ENCODE data around the gene RIMBP2.

Gene RIMBP2

GRCh38 chr12:130480887-130481286 is 235.2 kb downstream of the RIMBP2 start:
- H3K27ac Mint-ChIP-seq, result no peak overlapping the region
- no peaks in the 10 kb centered on the region for H3K9me3 Mint-ChIP-seq
- ATAC-seq, result peak; percentile 54

GRCh38 chr12:130480231-130480630 is 235.9 kb downstream of the RIMBP2 start:
- no peaks in the 10 kb centered on the region for H3K4me1 Mint-ChIP-seq
- ATAC-seq, result no peak
- no peak overlapping the region for H3K27ac Mint-ChIP-seq
- peaks cover 9% of the 10 kb centered on the region for H3K27me3 Mint-ChIP-seq
- H3K36me3 Mint-ChIP-seq, result no peaks in the 10 kb centered on the region
- no peaks in the 10 kb centered on the region for H3K9me3 Mint-ChIP-seq
- no peak overlapping the region for H3K4me3 Mint-ChIP-seq

More at GRCh38 chr12:130480887-130481286, 235.2 kb downstream of the RIMBP2 start:
- H3K4me1 Mint-ChIP-seq, result no peaks in the 10 kb centered on the region
- H3K36me3 Mint-ChIP-seq, result no peaks in the 10 kb centered on the region
- H3K4me3 Mint-ChIP-seq, result no peak overlapping the region
- peaks cover 9% of the 10 kb centered on the region for H3K27me3 Mint-ChIP-seq

DNA sequence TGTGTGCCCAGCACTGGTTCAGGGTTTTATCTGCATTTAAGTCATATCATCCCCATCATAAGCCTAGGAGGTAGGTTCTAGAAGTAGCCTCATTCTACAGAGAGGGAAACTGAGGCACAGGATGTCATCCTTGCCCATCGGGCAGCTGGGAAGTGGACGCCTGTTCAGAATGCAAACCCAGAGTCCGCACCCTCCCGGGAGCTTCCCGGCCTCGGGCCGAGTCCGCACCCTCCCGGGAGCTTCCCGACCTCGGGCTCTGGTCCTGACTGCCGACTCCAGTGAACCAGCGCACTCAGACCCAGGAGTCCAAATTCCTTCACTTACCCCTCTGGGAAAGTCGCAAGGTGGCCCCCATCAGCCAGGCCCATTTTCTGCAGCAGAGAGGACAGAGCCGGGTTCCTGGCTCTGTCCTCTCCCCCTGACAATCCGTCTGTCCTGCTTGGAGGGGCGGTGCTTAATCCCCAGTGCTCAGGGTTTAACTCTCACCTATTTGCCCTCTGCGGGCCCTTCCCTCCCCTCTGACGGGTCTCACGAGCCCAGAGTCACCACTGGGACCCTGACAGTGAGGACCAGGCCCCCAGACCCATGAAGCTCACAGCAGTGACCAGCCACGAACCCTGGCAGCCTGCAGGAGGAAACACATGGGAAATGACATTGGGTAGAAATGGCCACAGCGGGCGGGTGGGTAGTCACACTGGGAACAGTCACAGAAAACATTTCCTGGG is 236.5 kb downstream of the RIMBP2 start:
- H3K27ac Mint-ChIP-seq, result no peak overlapping the region
- H3K27me3 Mint-ChIP-seq, result peaks cover 9% of the 10 kb centered on the region
- no peaks in the 10 kb centered on the region for H3K9me3 Mint-ChIP-seq
- H3K4me1 Mint-ChIP-seq, result no peaks in the 10 kb centered on the region
- H3K36me3 Mint-ChIP-seq, result no peaks in the 10 kb centered on the region
- no peak for ATAC-seq
- no peak overlapping the region for H3K4me3 Mint-ChIP-seq

- no peaks in the 10 kb centered on the region for H3K4me1 Mint-ChIP-seq
- H3K4me3 Mint-ChIP-seq, result no peak overlapping the region
- H3K27me3 Mint-ChIP-seq, result peaks cover 9% of the 10 kb centered on the region
- no peak overlapping the region for H3K27ac Mint-ChIP-seq
- no peaks in the 10 kb centered on the region for H3K9me3 Mint-ChIP-seq
- no peaks in the 10 kb centered on the region for H3K36me3 Mint-ChIP-seq
- ATAC-seq, result no peak
Observed at GRCh38 chr12:130478786-130479185, 237.3 kb downstream of the RIMBP2 start.

GRCh38 chr12:130477701-130478100 is 238.4 kb downstream of the RIMBP2 start:
- Mint-ChIP-seq H3K36me3 (no peaks in the 10 kb centered on the region), H3K9me3 (no peaks in the 10 kb centered on the region), H3K27ac (no peak overlapping the region), H3K4me1 (no peaks in the 10 kb centered on the region), H3K27me3 (peaks cover 9% of the 10 kb centered on the region), H3K4me3 (no peak overlapping the region)
- no peak for ATAC-seq

GRCh38 chr12:130477266-130477665 is 238.8 kb downstream of the RIMBP2 start:
- ATAC-seq, result no peak
- H3K4me1 Mint-ChIP-seq, result no peaks in the 10 kb centered on the region
- no peak overlapping the region for H3K27ac Mint-ChIP-seq
- no peaks in the 10 kb centered on the region for H3K9me3 Mint-ChIP-seq
- peaks cover 9% of the 10 kb centered on the region for H3K27me3 Mint-ChIP-seq
- no peak overlapping the region for H3K4me3 Mint-ChIP-seq
- H3K36me3 Mint-ChIP-seq, result no peaks in the 10 kb centered on the region

DNA sequence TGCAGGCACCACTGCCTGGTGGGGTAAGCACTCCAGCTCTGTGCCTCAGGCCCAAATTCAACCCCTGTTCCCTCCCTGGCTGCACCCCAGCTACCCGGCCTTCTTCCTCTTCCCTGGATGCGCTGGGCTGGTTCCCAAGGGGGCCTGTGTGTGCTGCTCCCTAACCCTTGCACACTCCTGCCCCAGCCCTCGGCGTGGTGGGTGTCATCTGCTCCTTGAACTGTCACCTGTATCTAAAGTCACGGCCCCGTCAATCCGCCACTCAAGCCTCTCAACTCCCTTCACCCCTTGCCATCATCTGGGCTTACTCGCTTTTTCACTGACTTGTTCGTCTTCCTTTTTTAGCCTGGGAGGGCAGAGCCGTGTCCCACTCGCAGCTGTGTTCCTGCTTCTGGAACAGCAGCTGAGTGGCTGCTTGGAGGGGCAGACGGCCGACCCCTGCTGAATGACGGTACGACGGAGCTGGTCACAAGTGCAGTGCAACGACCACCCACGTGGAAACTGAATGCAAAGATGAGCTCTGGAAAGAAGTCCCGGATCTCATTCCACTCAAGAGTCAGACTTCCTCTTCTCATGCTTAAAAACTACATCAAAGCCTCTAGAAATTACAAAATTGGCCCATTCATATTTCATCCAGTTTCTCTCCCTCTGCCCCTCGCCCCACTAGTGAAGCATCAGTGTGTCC is 239.5 kb downstream of the RIMBP2 start:
- Mint-ChIP-seq H3K27me3 (peaks cover 9% of the 10 kb centered on the region), H3K4me1 (no peaks in the 10 kb centered on the region), H3K27ac (no peak overlapping the region), H3K36me3 (no peaks in the 10 kb centered on the region), H3K4me3 (no peak overlapping the region), H3K9me3 (no peaks in the 10 kb centered on the region)
- ATAC-seq, result no peak

- ATAC-seq, result no peak
- Mint-ChIP-seq H3K36me3 (no peaks in the 10 kb centered on the region), H3K4me3 (no peak overlapping the region), H3K27ac (no peak overlapping the region), H3K4me1 (no peaks in the 10 kb centered on the region), H3K27me3 (no peaks in the 10 kb centered on the region), H3K9me3 (no peaks in the 10 kb centered on the region)
Observed at GRCh38 chr12:130474599-130475269, 241.4 kb downstream of the RIMBP2 start.

DNA sequence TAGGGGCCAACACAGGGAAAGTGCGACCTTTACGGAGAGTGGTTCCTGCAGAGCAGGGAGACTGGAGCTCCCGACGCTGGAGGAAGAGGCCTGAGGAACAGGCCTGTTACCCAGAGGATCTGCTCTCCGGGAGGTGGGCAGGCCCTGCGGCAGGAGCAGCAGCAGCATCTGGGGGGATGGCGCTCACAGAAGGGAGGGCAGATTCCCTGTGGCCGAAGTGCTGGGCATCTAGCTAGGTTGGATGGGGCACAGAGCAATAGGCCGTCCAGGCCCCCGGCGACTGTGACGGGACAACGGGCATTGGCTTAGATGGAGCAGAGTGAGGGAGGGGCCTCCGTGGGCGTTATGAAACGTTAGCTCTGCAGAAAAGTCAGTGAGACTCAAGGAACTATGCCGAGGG is 242.8 kb downstream of the RIMBP2 start:
- Mint-ChIP-seq H3K9me3 (no peaks in the 10 kb centered on the region), H3K36me3 (no peaks in the 10 kb centered on the region), H3K27ac (no peak overlapping the region), H3K4me3 (no peak overlapping the region), H3K27me3 (no peaks in the 10 kb centered on the region), H3K4me1 (no peaks in the 10 kb centered on the region)
- no peak for ATAC-seq

DNA sequence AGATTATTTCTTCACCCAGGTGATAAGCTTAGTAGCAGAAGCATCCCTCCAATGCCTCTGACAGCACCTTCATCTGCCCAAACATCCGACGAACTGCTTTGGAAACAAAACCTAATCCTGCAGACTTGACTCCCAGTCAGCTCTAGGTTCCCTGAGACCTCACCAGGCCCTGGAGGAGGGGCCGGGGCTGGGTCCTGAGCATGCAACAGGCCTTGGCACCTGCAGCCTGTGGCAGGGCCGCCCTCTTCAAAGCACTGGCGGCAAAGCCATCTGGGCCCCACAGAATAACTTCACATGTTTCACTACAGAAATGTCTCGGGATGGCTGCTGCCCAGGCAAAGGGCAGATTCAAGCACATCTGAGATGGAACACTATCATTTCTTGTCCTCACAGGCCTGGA is 245.1 kb downstream of the RIMBP2 start:
- Mint-ChIP-seq H3K36me3 (no peaks in the 10 kb centered on the region), H3K9me3 (peaks cover 3% of the 10 kb centered on the region), H3K27me3 (no peaks in the 10 kb centered on the region), H3K4me1 (no peaks in the 10 kb centered on the region), H3K27ac (no peak overlapping the region), H3K4me3 (no peak overlapping the region)
- no peak for ATAC-seq

DNA sequence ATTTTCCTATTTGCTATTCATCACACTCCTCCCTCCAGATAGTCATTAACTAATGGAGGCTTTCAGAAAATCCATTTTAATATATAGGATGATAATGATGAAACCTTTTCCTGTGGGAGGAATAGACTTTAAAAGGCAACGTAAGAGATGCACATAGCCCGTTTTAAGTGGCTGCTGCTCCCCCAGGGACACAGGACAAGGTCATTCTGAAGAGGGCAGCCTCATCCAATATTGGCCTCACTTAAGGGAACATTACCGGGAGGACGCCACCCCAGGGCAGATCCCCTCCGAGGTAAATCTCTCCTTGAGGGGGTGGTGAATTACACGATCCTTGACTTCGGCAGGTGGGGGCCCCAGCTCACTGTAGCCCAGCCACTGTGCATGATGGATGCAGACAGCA is 246.5 kb downstream of the RIMBP2 start:
- ATAC-seq, result no peak
- Mint-ChIP-seq H3K27ac (no peak overlapping the region), H3K9me3 (peaks cover 3% of the 10 kb centered on the region), H3K4me3 (no peak overlapping the region), H3K4me1 (no peaks in the 10 kb centered on the region), H3K36me3 (no peaks in the 10 kb centered on the region), H3K27me3 (no peaks in the 10 kb centered on the region)

DNA sequence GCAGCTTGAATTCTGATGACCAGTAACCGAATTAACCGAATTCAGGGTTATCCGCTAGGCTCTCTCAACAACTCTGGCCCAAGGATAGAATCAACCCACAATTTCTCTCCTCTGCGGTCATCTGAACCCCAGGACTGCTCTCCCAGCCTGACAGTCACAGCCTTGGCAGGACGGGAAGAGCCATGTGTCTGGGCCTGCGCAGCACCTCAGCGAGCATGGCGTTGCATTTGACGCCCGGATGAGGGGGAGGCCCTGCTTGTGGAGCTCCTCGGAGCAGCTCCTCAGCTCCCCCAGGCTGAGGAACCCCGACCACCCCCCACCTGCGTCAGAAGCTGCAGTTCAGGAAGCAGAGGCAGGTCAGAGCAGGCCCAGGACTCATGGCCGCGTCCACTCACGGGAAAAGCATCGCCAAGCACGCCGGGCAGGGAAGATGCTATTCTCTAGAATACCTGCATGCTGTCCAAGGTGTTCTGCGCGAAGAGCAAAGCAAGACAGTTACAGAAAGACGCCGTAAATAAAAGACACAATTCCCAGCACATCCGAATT is 247.3 kb downstream of the RIMBP2 start:
- no peak for ATAC-seq
- Mint-ChIP-seq H3K27me3 (no peaks in the 10 kb centered on the region), H3K4me1 (no peaks in the 10 kb centered on the region), H3K9me3 (peaks cover 3% of the 10 kb centered on the region), H3K4me3 (no peak overlapping the region), H3K36me3 (no peaks in the 10 kb centered on the region), H3K27ac (no peak overlapping the region)

- H3K4me1 Mint-ChIP-seq, result no peaks in the 10 kb centered on the region
- H3K27ac Mint-ChIP-seq, result no peak overlapping the region
- no peak for ATAC-seq
- peaks cover 3% of the 10 kb centered on the region for H3K9me3 Mint-ChIP-seq
- no peaks in the 10 kb centered on the region for H3K27me3 Mint-ChIP-seq
- H3K4me3 Mint-ChIP-seq, result no peak overlapping the region
- no peaks in the 10 kb centered on the region for H3K36me3 Mint-ChIP-seq
Observed at GRCh38 chr12:130468186-130468585, 247.9 kb downstream of the RIMBP2 start.

GRCh38 chr12:130465626-130466025 is 250.5 kb downstream of the RIMBP2 start:
- H3K27me3 Mint-ChIP-seq, result no peaks in the 10 kb centered on the region
- no peaks in the 10 kb centered on the region for H3K4me1 Mint-ChIP-seq
- ATAC-seq, result no peak
- no peak overlapping the region for H3K27ac Mint-ChIP-seq
- H3K4me3 Mint-ChIP-seq, result no peak overlapping the region
- no peaks in the 10 kb centered on the region for H3K36me3 Mint-ChIP-seq
- H3K9me3 Mint-ChIP-seq, result peaks cover 7% of the 10 kb centered on the region

- Mint-ChIP-seq H3K4me3 (no peak overlapping the region), H3K9me3 (peaks cover 7% of the 10 kb centered on the region), H3K36me3 (no peaks in the 10 kb centered on the region), H3K27me3 (no peaks in the 10 kb centered on the region), H3K27ac (no peak overlapping the region), H3K4me1 (no peaks in the 10 kb centered on the region)
- no peak for ATAC-seq
Observed at GRCh38 chr12:130465046-130465445, 251.1 kb downstream of the RIMBP2 start.
